Measurements from ENCODE around the gene NRDC. TPM values are rescaled to one million over a fixed set of nuclear protein-coding genes. Genes with fewer than 3 reads are reported as not detected.

NRDC gene
- total and polyA plus RNA-seq, 9 of the 15 experiments (the other 6 are each of a cell fraction or from before 2014, with no cell fraction given), result 102 to 371 (median 201) TPM

DNA sequence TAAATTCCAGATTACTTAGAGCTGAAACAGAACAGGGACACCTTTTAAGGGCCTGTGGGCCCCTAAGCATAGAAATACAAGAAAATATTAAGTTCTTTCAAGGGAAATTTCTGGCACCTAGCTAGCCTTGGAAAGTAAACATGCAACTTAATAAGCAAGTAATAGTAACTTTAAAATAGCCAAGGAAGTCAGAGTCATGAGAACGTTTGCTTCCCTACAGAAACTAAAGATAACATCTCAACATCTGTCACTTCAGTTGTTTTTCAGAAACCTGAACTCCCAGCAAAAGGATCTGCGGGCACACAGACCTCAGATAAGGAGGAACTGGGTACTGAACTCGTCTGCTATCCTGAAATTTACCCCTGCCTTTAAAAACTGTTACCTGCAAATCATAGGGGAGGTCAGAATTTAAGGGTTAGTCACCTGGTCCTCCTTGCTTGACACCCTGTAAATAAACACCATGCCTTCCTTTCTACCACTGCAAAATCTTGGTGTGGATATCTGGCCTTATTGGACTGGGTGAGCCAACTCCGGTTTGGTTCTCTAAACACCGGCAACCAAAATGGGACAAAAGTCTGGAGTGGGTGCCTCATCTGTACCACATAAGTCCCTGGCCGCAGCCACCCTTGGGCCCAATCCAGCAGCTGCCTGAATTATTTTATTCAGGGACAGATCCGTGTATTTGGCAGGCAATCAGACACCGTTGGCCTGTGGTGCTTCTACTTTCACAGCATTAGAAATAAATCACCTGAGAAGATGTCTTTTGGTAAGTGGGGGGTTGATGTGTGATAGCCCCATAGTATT lies 27.9 kb downstream of the NRDC start (continued):
- TF ChIP-seq BMI1 (IDR thresholded peaks at IDR 0.05; ENCODE audit: low read length) (no peak), PHF21A (IDR thresholded peaks at IDR 0.05; ENCODE audit: borderline replicate concordance, low read depth) (no peak), HEY1 (CRISPR knock-in tag; IDR thresholded peaks at IDR 0.05; ENCODE audit: borderline replicate concordance) (no peak), NFE2L1 (tag; IDR thresholded peaks at IDR 0.05; ENCODE audit: borderline replicate concordance, low read depth) (no peak), SMAD1 (IDR thresholded peaks at IDR 0.05; ENCODE audit: low read depth, low read length, partially characterized antibody) (no peak), FOSL1 (tag; conservative IDR thresholded peaks at IDR 0.05) (0 out of 2 replicates have a peak, but pooled peaks have one; percentile 18), ARID1B (IDR thresholded peaks at IDR 0.05) (peak; percentile 94), MTF1 (CRISPR knock-in tag; IDR thresholded peaks at IDR 0.05; ENCODE audit: borderline replicate concordance) (no peak), GATAD2B (IDR thresholded peaks at IDR 0.05; ENCODE audit: borderline replicate concordance) (peak; percentile 73; the same call in 1 of the 2 replicates), DNMT1 (IDR thresholded peaks at IDR 0.05) (peak; percentile 54; the same call in 1 of the 2 replicates), FOXJ3 (CRISPR knock-in tag; IDR thresholded peaks at IDR 0.05) (no peak), ATF1 (CRISPR knock-in tag; IDR thresholded peaks at IDR 0.05) (no peak), ATF1 (tag; IDR thresholded peaks at IDR 0.05) (peak; percentile 50), ADNP (tag; IDR thresholded peaks at IDR 0.05) (peak; percentile 50; the same call in 1 of the 2 replicates)
- TF ChIP-seq, protein P1, sequence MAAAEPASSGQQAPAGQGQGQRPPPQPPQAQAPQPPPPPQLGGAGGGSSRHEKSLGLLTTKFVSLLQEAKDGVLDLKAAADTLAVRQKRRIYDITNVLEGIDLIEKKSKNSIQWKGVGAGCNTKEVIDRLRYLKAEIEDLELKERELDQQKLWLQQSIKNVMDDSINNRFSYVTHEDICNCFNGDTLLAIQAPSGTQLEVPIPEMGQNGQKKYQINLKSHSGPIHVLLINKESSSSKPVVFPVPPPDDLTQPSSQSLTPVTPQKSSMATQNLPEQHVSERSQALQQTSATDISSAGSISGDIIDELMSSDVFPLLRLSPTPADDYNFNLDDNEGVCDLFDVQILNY (CRISPR knock-in tag; IDR thresholded peaks at IDR 0.05), result no peak
- TF ChIP-seq, protein P2, sequence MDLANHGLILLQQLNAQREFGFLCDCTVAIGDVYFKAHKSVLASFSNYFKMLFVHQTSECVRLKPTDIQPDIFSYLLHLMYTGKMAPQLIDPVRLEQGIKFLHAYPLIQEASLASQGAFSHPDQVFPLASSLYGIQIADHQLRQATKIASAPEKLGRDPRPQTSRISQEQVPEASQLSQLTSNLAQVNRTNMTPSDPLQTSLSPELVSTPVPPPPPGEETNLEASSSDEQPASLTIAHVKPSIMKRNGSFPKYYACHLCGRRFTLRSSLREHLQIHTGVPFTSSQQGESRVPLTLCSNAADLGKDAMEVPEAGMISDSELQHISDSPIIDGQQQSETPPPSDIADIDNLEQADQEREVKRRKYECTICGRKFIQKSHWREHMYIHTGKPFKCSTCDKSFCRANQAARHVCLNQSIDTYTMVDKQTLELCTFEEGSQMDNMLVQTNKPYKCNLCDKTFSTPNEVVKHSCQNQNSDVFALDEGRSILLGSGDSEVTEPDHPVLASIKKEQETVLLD (IDR thresholded peaks at IDR 0.05), result no peak; the same call in 1 of the 2 replicates
- TF ChIP-seq, protein P3, sequence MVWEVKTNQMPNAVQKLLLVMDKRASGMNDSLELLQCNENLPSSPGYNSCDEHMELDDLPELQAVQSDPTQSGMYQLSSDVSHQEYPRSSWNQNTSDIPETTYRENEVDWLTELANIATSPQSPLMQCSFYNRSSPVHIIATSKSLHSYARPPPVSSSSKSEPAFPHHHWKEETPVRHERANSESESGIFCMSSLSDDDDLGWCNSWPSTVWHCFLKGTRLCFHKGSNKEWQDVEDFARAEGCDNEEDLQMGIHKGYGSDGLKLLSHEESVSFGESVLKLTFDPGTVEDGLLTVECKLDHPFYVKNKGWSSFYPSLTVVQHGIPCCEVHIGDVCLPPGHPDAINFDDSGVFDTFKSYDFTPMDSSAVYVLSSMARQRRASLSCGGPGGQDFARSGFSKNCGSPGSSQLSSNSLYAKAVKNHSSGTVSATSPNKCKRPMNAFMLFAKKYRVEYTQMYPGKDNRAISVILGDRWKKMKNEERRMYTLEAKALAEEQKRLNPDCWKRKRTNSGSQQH (CRISPR knock-in tag; IDR thresholded peaks at IDR 0.05), result no peak
- TF ChIP-seq, protein P4, sequence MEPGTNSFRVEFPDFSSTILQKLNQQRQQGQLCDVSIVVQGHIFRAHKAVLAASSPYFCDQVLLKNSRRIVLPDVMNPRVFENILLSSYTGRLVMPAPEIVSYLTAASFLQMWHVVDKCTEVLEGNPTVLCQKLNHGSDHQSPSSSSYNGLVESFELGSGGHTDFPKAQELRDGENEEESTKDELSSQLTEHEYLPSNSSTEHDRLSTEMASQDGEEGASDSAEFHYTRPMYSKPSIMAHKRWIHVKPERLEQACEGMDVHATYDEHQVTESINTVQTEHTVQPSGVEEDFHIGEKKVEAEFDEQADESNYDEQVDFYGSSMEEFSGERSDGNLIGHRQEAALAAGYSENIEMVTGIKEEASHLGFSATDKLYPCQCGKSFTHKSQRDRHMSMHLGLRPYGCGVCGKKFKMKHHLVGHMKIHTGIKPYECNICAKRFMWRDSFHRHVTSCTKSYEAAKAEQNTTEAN (CRISPR knock-in tag; IDR thresholded peaks at IDR 0.05), result no peak
- TF ChIP-seq, protein P5, sequence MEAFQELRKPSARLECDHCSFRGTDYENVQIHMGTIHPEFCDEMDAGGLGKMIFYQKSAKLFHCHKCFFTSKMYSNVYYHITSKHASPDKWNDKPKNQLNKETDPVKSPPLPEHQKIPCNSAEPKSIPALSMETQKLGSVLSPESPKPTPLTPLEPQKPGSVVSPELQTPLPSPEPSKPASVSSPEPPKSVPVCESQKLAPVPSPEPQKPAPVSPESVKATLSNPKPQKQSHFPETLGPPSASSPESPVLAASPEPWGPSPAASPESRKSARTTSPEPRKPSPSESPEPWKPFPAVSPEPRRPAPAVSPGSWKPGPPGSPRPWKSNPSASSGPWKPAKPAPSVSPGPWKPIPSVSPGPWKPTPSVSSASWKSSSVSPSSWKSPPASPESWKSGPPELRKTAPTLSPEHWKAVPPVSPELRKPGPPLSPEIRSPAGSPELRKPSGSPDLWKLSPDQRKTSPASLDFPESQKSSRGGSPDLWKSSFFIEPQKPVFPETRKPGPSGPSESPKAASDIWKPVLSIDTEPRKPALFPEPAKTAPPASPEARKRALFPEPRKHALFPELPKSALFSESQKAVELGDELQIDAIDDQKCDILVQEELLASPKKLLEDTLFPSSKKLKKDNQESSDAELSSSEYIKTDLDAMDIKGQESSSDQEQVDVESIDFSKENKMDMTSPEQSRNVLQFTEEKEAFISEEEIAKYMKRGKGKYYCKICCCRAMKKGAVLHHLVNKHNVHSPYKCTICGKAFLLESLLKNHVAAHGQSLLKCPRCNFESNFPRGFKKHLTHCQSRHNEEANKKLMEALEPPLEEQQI (IDR thresholded peaks at IDR 0.05), result peak; percentile 72; the same call in 1 of the 2 replicates
- TF ChIP-seq, protein P6, sequence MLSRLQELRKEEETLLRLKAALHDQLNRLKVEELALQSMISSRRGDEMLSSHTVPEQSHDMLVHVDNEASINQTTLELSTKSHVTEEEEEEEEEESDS (CRISPR knock-in tag; IDR thresholded peaks at IDR 0.05), result no peak
